ENCODE results near the gene UGT1A1.

- no peak for TF ChIP-seq CTCF (conservative IDR thresholded peaks at IDR 0.05; ENCODE audit: low read depth, low read length)
- TF ChIP-seq EZH2 (IDR thresholded peaks at IDR 0.05; ENCODE audit: low read length, unreplicated experiment), result no peak
- no peak for TF ChIP-seq EZH2phosphoT487 (IDR thresholded peaks at IDR 0.05; ENCODE audit: borderline replicate concordance, low read length)
These were observed 31.2 kb downstream of the UGT1A1 start for GRCh38 chr2:233791151-233791882.

All from PC-3 (cell line).